VCaP (cell line): ENCODE measurements around the gene JPH2.

ENCODE experiments used
- H3K27ac ChIP-seq: fragments of 450-650 bp; 2 replicates; pipeline ENCODE4 v1.5.1; 2017
- CTCF ChIP-seq: fragments of 450-650 bp; conservative IDR thresholded peaks from 2 replicates; pipeline ENCODE4 v1.5.1; 2017; ENCODE audit warnings: mild to moderate bottlenecking, moderate library complexity

JPH2 gene

DNA sequence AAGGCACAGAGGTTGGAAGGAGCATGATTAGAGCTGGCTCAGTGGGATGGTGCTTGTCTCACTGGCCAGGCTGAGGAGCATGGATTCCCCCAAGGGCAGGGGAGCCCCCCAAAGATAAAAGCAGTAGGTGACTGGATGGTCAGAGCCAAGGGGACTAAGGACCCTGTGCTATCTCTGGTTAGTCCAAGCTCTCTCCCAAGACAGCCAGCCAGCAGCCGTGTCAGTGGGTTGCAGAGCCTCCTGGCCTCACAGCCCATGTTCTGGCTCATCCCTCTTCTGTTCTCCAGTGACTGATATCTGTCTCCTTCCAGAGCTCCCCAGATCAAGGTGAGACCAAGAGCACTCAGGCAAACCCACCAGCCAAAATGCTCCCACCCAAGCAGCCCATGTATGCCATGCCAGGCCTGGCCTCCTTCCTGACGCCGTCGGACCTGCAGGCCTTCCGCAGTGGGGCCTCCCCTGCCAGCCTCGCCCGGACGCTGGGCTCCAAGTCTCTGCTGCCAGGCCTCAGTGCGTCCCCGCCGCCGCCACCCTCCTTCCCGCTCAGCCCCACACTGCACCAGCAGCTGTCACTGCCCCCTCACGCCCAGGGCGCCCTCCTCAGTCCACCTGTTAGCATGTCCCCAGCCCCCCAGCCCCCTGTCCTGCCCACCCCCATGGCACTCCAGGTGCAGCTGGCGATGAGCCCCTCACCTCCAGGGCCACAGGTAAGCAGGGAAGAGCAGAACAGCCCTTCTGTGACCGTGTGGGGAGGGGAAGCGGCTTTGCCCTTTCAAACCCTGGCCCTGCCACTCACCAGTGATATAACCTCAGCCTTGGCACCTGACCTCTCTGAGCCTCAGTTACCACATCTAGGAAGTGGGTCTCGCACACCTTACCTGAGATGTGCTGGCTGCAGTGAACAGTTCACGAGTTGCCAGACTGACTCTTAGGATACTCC lies 121.3 kb downstream of the JPH2 start:
- TF ChIP-seq CTCF, result no peak
- H3K27ac ChIP-seq, result no peak overlapping the region

DNA sequence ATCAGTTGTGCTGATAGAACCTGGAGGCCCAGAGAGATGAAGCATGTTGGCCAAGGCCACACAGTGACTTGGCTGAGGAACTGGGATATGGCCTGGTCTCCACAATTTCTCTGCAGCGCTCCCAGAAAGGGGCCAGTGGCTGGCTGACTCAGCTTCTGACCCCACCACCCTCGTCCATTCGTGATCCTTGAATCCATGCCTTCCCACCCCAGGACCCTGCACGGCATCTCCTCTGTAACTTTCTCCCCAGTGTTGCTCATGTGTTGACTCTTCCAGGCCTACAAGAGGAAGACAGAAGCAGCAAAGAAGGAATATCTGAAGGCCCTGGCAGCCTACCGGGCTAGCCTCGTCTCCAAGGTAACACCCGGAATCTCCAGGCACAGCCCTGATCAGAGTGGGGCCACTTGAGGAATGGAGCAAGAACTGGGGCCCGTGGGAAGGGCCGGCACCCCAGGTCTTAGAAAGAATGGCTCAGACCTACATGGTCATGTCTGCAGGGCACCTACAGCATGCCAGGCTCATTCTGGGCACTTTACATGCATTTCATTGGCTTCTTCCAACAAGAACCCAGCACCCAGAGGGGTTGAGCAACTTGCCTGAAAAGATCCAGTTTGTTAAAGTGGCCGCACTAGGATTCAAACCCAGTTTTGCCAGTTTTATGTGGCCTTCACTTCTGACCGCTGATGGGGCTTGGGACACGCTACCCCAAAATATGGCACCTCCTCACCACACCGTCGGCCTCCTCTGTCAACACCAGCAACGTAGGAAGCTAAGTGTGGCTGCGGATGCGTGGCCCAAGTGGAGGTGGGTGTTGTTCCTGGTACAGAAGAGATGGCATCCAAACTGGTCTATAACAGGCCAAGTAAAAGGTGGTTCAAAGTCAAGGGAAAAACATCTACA lies 122.2 kb downstream of the JPH2 start:
- TF ChIP-seq CTCF, result no peak
- H3K27ac ChIP-seq, result no peak overlapping the region
